H1 (cell line): Measurements from ENCODE around the gene DLL3. TPM values are rescaled to one million over a fixed set of nuclear protein-coding genes. Genes with fewer than 3 reads are reported as not detected.

ENCODE experiments used
- ATF3 ChIP-seq: IDR thresholded peaks from 2 replicates; pipeline ENCODE4 v1.6.1; 2011; ENCODE audit warnings: low read depth, mild to moderate bottlenecking, low read length; ENCODE audit not compliant: insufficient read depth
- BCL11A ChIP-seq, 2 experiments: IDR thresholded peaks; one replicate each; pipeline ENCODE4 v1.6.1; 2011; ENCODE audit warnings: low read depth in 2 of 2, low read length in 2 of 2, mild to moderate bottlenecking in 2 of 2
- CTBP2 ChIP-seq: IDR thresholded peaks from 2 replicates; pipeline ENCODE4 v1.7.0; 2011; ENCODE audit warnings: borderline replicate concordance, mild to moderate bottlenecking, moderate library complexity, mixed read lengths, low read length; ENCODE audit not compliant: insufficient read depth, insufficient read length
- GTF2F1 ChIP-seq: IDR thresholded peaks from 2 replicates; pipeline ENCODE4 v1.6.1; 2012; ENCODE audit warnings: low read depth, low read length, improper control_type of control experiment, borderline replicate concordance
- SIRT6 ChIP-seq: IDR thresholded peaks from one replicate; pipeline ENCODE4 v1.7.1; 2012; ENCODE audit warnings: low read length, inconsistent platforms
- SP1 ChIP-seq: IDR thresholded peaks from 2 replicates; pipeline ENCODE4 v1.6.1; 2011; ENCODE audit warnings: low read depth, low read length
- TEAD4 ChIP-seq: IDR thresholded peaks from 2 replicates; pipeline ENCODE4 v1.6.1; 2012; ENCODE audit warnings: low read depth, low read length, inconsistent platforms, mixed read lengths
- polyA plus RNA-seq, 7 experiments: library from polyadenylated mRNA; depleted of rRNA in 3 of 7; stranded (reverse) in 5 of 7; unstranded in 2 of 7; fragments of >200 nt in 5 of 7; fragments of 200-250 nt in 2 of 7; gene quantifications; 1 replicate in 5 of 7; 2 replicates in 1 of 7; 4 replicates in 1 of 7; pipeline versions ENCODE4 v1.2.1 to v1.2.3, GENCODE V29; 2011 to 2013; ENCODE audit warnings: missing spikeins in 2 of 7, mixed read lengths in 2 of 7
- total RNA-seq: library from RNA; stranded (reverse); fragmentation: NEBNext Ultra II Directional; extraction: Animal tissue kit (Norgen Biotek cat#: 25700); gene quantifications from 2 replicates; pipeline ENCODE4 v1.2.1, GENCODE V29; 2021

DLL3 gene
- total and polyA plus RNA-seq, 2 of the 8 experiments (the other 6 are each of a cell fraction or from before 2014, with no cell fraction given): 12.2 to 13.8 TPM

GRCh38 chr19:39494661-39495060, 4.1 kb upstream of the DLL3 start (continued):
- TF ChIP-seq ATF3: no peak
- no peak for TF ChIP-seq SIRT6
- TF ChIP-seq BCL11A (IDR thresholded peaks at IDR 0.05; ENCODE audit: low read depth in 2 of 2, low read length in 2 of 2): no peak
- TF ChIP-seq TEAD4: no peak
- no peak for TF ChIP-seq GTF2F1
- TF ChIP-seq SP1: no peak
- TF ChIP-seq CTBP2: no peak
